Esophagus muscularis mucosa (tissue), 4 donors: Measurements from ENCODE around the gene CAPZA2. TPM values are rescaled to one million over a fixed set of nuclear protein-coding genes. Genes with fewer than 3 reads are reported as not detected.
A peak's percentile ranks its signal among the peaks of the same experiment; 100 is the strongest.

Experiments
- DNase-seq: peaks from one replicate; pipeline ENCODE4 v3.0.0-alpha.2; 2017; ENCODE audit errors: extremely low spot score
- H3K27ac ChIP-seq, 4 donors: fragments of 200-600 bp; sonication (generic); replicated peaks in 1 of 4; 1 replicate in 3 of 4; 2 replicates in 1 of 4; pipeline ENCODE4 v1.5.1; 2016 to 2019; ENCODE audit warnings: mild to moderate bottlenecking in 1 of 4
- H3K27me3 ChIP-seq, 4 donors: fragments of 200-600 bp; sonication (generic); one replicate each; pipeline versions ENCODE4 v1.5.1 to v1.6.0; 2016 to 2019
- H3K36me3 ChIP-seq, 4 donors: fragments of 200-600 bp; sonication (generic); one replicate each; pipeline ENCODE4 v1.5.1; 2016 to 2019
- H3K4me1 ChIP-seq, 4 donors: fragments of 200-600 bp; sonication (generic); one replicate each; pipeline ENCODE4 v1.5.1; 2016 to 2019
- H3K4me3 ChIP-seq, 4 donors: fragments of 200-600 bp; sonication (generic); 1 replicate in 2 of 4; 2 replicates in 2 of 4; pipeline ENCODE4 v1.5.1; 2016 to 2019; ENCODE audit warnings: mild to moderate bottlenecking in 4 of 4, moderate library complexity in 1 of 4
- H3K9me3 ChIP-seq, 4 donors: fragments of 200-600 bp; sonication (generic); 1 replicate in 3 of 4; 2 replicates in 1 of 4; pipeline ENCODE4 v1.5.1; 2016 to 2019
- CTCF ChIP-seq, 3 experiments: fragments of 200-600 bp in 2 of 3; fragments of 450-650 bp in 1 of 3; sonication (generic) in 2 of 3; IDR thresholded peaks; one replicate each; pipeline ENCODE4 v1.5.1; 2017 to 2019; ENCODE audit warnings: antibody characterized with exemption in 3 of 3, mild to moderate bottlenecking in 2 of 3, moderate library complexity in 1 of 3
- EP300 ChIP-seq: sonication (generic); formaldehyde crosslinking; IDR thresholded peaks from one replicate; pipeline ENCODE4 v1.6.1; 2017; ENCODE audit warnings: antibody characterized with exemption
- POLR2A ChIP-seq: fragments of 450-650 bp; IDR thresholded peaks from one replicate; pipeline ENCODE4 v1.6.1; 2017; ENCODE audit warnings: antibody characterized with exemption, moderate library complexity, mild to moderate bottlenecking, low read depth
- POLR2AphosphoS5 ChIP-seq, 2 donors: sonication (generic); formaldehyde crosslinking; IDR thresholded peaks; one replicate each; pipeline ENCODE4 v1.6.1; 2017; ENCODE audit warnings: antibody characterized with exemption in 2 of 2
- WGBS: methylation state at CpG from one replicate; pipeline ENCODE4 v1.1.5; 2018; 5-methylcytosine and 5-hydroxymethylcytosine counted together
- intact Hi-C: fragments of 100-400 bp; cut with DNase I; formaldehyde crosslinking; loops from one replicate; pipeline ENCODE4 v1.15.1; 2023
- total RNA-seq, 4 donors: library from RNA; depleted of rRNA; stranded (reverse); fragments of >200 nt; gene quantifications; one replicate each; pipeline versions ENCODE4 v1.1.0 to v1.2.1, GENCODE V29; 2016

CAPZA2 gene
- total RNA-seq, 4 donors from 2014 or later = 167 to 223 (median 195) TPM

GRCh38 chr7:116876664-116877442 is 14.5 kb downstream of the CAPZA2 start:
- peak overlapping the region in 1 of 4 donors; percentile 20 for H3K27ac ChIP-seq

GRCh38 chr7:116877443-116878217 is 15.2 kb downstream of the CAPZA2 start:
- 81% methylated on average over 3 of the region's 3 CpGs for WGBS
- Histone ChIP-seq H3K36me3 (no peaks in the 10 kb centered on the region), H3K27me3 (no peaks in the 10 kb centered on the region), H3K9me3 (no peaks in the 10 kb centered on the region), H3K27ac (peak overlapping the region in 1 of 4 donors; percentile 20), H3K4me1 (peaks cover 60 to 91% (median 83%) of the 10 kb centered on the region in 4 donors), H3K4me3 (no peak overlapping the region)
- no peak for TF ChIP-seq POLR2A
- TF ChIP-seq EP300 = no peak
- TF ChIP-seq CTCF (IDR thresholded peaks at IDR 0.05) = no peak
- no peak for TF ChIP-seq POLR2AphosphoS5 (IDR thresholded peaks at IDR 0.05)
- intact Hi-C loops = no loop called here
- DNase-seq = no peak

More at GRCh38 chr7:116876664-116877442, 14.5 kb downstream of the CAPZA2 start:
- H3K4me3 ChIP-seq = no peak overlapping the region
- DNase-seq = no peak
- no peak for TF ChIP-seq CTCF (IDR thresholded peaks at IDR 0.05)
- TF ChIP-seq EP300 = no peak
- TF ChIP-seq POLR2AphosphoS5 (IDR thresholded peaks at IDR 0.05) = peak; percentile 9 to 34
- no peak for TF ChIP-seq POLR2A
- 66% methylated on average over 8 of the region's 8 CpGs for WGBS
- peaks cover 67 to 91% (median 85%) of the 10 kb centered on the region in 4 donors for H3K4me1 ChIP-seq
- intact Hi-C loops = no loop called here
- no peaks in the 10 kb centered on the region for H3K27me3 ChIP-seq
- no peaks in the 10 kb centered on the region for H3K9me3 ChIP-seq
- no peaks in the 10 kb centered on the region for H3K36me3 ChIP-seq

GRCh38 chr7:116884691-116885090 is 22.3 kb downstream of the CAPZA2 start:
- Histone ChIP-seq H3K4me1 (peaks cover 11 to 64% (median 51%) of the 10 kb centered on the region in 4 donors), H3K9me3 (no peaks in the 10 kb centered on the region), H3K27me3 (no peaks in the 10 kb centered on the region), H3K27ac (no peak overlapping the region), H3K4me3 (no peak overlapping the region), H3K36me3 (peaks cover 0 to 11% (median 4%) of the 10 kb centered on the region in 4 donors)
- DNase-seq = no peak
- intact Hi-C loops = no loop called here
- TF ChIP-seq POLR2AphosphoS5 (IDR thresholded peaks at IDR 0.05) (no peak), POLR2A (no peak), EP300 (no peak), CTCF (IDR thresholded peaks at IDR 0.05) (no peak)
- WGBS = 97% methylated on average over 3 of the region's 3 CpGs

GRCh38 chr7:116885724-116886123 is 23.3 kb downstream of the CAPZA2 start:
- TF ChIP-seq CTCF (IDR thresholded peaks at IDR 0.05) (no peak), EP300 (no peak), POLR2AphosphoS5 (IDR thresholded peaks at IDR 0.05) (no peak), POLR2A (no peak)
- intact Hi-C loops = no loop called here
- 71% methylated on average over 2 of the region's 2 CpGs for WGBS
- no peak for DNase-seq
- peaks cover 8 to 60% (median 44%) of the 10 kb centered on the region in 4 donors for H3K4me1 ChIP-seq
- H3K27me3 ChIP-seq = no peaks in the 10 kb centered on the region
- no peaks in the 10 kb centered on the region for H3K9me3 ChIP-seq
- no peak overlapping the region for H3K27ac ChIP-seq
- H3K36me3 ChIP-seq = peaks cover 0 to 16% (median 4%) of the 10 kb centered on the region in 4 donors
- no peak overlapping the region for H3K4me3 ChIP-seq
